Measurements from ENCODE around the gene CRCP. TPM values are rescaled to one million over a fixed set of nuclear protein-coding genes. Genes with fewer than 3 reads are reported as not detected.
"Not testable (repeated sequence)": the region's sequence is repeated elsewhere in the genome, so short reads cannot be mapped to it uniquely, and the experiment has no call there.

The CRCP gene
- polyA plus RNA-seq, 2 of the 4 experiments (the other 2 are of a cell fraction), result 33.1 to 40.3 TPM

DNA sequence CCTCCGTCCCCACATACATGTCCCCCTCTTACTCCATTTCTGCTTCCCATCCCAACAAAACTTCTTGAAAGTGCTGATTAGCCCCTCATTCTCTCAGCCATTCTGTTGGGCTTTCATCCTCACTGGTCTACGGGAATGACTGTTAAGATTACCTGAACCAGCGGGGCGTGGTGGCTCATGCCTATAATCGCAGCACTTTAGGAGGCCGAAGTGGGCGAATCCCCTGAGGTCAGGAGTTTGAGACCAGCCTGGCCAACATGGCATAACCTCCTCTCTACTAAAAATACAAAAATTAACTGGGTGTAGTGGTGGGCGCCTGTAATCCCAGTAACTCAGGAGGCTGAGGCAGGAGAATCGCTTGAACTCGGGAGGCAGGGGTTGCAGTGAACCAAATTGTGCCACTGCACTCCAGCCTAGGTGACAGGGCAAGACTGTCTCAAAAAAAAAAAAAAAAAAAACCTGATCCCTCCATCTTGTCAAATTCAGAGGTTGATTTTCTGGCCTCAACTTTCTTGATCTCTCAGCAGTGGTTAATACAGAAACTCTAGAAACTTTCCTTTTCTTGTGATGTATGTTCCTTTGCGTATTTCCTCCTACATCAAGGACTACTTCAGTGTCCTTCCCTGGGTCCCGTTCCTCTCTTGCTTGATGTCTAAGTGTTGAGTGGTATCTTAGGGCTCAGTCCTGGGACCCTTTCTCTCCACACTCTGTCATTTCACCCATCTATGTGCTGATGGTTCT lies 2.2 kb downstream of the CRCP start:
- H3K27ac ChIP-seq; FAIRE-seq; H3K9me3 ChIP-seq; H3K4me3 ChIP-seq; H3K4me2 ChIP-seq; ATAC-seq; POLR2A ChIA-PET; DNase-seq (ENCODE audit: low read depth in 1 of 2, low spot score in 1 of 2): not testable (repeated sequence)
- CTCF ChIA-PET, result interaction anchor here (1.6 to 1.9 kb wide), 2 partner anchors 86 kb away, joined by 4 to 5 read pairs; no protein-coding TSS in a partner anchor
- peaks cover 24% of the 10 kb centered on the region for H3K4me1 ChIP-seq
- 93% methylated on average over 12 of the region's 12 CpGs for WGBS (ENCODE audit: missing lambda C conversion rate)

DNA sequence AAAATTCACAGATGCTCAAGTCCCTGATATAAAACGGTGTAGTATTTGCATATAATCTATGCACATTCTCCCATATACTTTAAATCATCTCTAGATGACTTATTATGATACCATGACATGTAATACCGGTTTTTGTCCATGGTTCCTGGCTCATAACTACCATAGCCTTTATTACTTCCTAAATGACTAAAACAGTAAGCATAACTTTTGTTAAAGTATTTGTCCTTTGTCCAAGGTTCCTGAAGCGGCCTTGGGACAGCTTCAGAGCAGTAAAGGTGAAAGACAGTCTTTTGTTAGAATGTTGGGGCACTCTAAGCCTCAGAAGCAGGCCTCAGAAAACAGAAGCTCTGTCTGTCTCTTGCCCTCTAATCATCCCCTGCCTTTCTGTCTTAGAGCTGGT lies 4.0 kb downstream of the CRCP start:
- Histone ChIP-seq H3K27ac (no peak overlapping the region), H3K9me3 (no peaks in the 10 kb centered on the region), H3K4me1 (peaks cover 24% of the 10 kb centered on the region), H3K4me2 (no peak overlapping the region), H3K4me3 (no peak overlapping the region)
- DNase-seq (ENCODE audit: low read depth in 1 of 2, low spot score in 1 of 2) (no peak), FAIRE-seq (no peak), ATAC-seq (no peak)
- 72% methylated on average over 3 of the region's 3 CpGs for WGBS (ENCODE audit: missing lambda C conversion rate)
- ChIA-PET CTCF (interaction anchor here (1.6 kb wide), 1 partner anchor 87 kb away, joined by 5 read pairs; no protein-coding TSS in a partner anchor), POLR2A (no interaction called here)
- no peak for TF ChIP-seq HEYL (CRISPR knock-in tag; IDR thresholded peaks at IDR 0.05)
- TF ChIP-seq NR3C1 (IDR thresholded peaks at IDR 0.05), result no peak
- TF ChIP-seq ZSCAN20 (CRISPR knock-in tag; IDR thresholded peaks at IDR 0.05), result no peak
- no peak for TF ChIP-seq HDAC2 (IDR thresholded peaks at IDR 0.05)
- TF ChIP-seq JUNB (IDR thresholded peaks at IDR 0.05), result no peak
- TF ChIP-seq, protein P1, sequence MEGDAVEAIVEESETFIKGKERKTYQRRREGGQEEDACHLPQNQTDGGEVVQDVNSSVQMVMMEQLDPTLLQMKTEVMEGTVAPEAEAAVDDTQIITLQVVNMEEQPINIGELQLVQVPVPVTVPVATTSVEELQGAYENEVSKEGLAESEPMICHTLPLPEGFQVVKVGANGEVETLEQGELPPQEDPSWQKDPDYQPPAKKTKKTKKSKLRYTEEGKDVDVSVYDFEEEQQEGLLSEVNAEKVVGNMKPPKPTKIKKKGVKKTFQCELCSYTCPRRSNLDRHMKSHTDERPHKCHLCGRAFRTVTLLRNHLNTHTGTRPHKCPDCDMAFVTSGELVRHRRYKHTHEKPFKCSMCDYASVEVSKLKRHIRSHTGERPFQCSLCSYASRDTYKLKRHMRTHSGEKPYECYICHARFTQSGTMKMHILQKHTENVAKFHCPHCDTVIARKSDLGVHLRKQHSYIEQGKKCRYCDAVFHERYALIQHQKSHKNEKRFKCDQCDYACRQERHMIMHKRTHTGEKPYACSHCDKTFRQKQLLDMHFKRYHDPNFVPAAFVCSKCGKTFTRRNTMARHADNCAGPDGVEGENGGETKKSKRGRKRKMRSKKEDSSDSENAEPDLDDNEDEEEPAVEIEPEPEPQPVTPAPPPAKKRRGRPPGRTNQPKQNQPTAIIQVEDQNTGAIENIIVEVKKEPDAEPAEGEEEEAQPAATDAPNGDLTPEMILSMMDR (IDR thresholded peaks at IDR 0.05), result no peak
- no peak for TF ChIP-seq BHLHE40 (IDR thresholded peaks at IDR 0.05; ENCODE audit: low read depth, low read length)
- no peak for TF ChIP-seq RCOR1 (IDR thresholded peaks at IDR 0.05; ENCODE audit: low read depth, low read length)
- TF ChIP-seq, protein P2, sequence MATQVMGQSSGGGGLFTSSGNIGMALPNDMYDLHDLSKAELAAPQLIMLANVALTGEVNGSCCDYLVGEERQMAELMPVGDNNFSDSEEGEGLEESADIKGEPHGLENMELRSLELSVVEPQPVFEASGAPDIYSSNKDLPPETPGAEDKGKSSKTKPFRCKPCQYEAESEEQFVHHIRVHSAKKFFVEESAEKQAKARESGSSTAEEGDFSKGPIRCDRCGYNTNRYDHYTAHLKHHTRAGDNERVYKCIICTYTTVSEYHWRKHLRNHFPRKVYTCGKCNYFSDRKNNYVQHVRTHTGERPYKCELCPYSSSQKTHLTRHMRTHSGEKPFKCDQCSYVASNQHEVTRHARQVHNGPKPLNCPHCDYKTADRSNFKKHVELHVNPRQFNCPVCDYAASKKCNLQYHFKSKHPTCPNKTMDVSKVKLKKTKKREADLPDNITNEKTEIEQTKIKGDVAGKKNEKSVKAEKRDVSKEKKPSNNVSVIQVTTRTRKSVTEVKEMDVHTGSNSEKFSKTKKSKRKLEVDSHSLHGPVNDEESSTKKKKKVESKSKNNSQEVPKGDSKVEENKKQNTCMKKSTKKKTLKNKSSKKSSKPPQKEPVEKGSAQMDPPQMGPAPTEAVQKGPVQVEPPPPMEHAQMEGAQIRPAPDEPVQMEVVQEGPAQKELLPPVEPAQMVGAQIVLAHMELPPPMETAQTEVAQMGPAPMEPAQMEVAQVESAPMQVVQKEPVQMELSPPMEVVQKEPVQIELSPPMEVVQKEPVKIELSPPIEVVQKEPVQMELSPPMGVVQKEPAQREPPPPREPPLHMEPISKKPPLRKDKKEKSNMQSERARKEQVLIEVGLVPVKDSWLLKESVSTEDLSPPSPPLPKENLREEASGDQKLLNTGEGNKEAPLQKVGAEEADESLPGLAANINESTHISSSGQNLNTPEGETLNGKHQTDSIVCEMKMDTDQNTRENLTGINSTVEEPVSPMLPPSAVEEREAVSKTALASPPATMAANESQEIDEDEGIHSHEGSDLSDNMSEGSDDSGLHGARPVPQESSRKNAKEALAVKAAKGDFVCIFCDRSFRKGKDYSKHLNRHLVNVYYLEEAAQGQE (IDR thresholded peaks at IDR 0.05), result no peak
- TF ChIP-seq, protein P3, sequence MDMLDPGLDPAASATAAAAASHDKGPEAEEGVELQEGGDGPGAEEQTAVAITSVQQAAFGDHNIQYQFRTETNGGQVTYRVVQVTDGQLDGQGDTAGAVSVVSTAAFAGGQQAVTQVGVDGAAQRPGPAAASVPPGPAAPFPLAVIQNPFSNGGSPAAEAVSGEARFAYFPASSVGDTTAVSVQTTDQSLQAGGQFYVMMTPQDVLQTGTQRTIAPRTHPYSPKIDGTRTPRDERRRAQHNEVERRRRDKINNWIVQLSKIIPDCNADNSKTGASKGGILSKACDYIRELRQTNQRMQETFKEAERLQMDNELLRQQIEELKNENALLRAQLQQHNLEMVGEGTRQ (IDR thresholded peaks at IDR 0.05), result no peak
- TF ChIP-seq KDM1A (IDR thresholded peaks at IDR 0.05; ENCODE audit: low read depth), result no peak
- no peak for TF ChIP-seq EP300 (IDR thresholded peaks at IDR 0.05)
- no peak for TF ChIP-seq NPAS2 (CRISPR knock-in tag; IDR thresholded peaks at IDR 0.05; ENCODE audit: borderline replicate concordance)
- TF ChIP-seq, protein P4, sequence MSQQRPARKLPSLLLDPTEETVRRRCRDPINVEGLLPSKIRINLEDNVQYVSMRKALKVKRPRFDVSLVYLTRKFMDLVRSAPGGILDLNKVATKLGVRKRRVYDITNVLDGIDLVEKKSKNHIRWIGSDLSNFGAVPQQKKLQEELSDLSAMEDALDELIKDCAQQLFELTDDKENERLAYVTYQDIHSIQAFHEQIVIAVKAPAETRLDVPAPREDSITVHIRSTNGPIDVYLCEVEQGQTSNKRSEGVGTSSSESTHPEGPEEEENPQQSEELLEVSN (IDR thresholded peaks at IDR 0.05; ENCODE audit: borderline replicate concordance, low read depth), result no peak
- TF ChIP-seq, protein P5, sequence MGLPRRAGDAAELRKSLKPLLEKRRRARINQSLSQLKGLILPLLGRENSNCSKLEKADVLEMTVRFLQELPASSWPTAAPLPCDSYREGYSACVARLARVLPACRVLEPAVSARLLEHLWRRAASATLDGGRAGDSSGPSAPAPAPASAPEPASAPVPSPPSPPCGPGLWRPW (IDR thresholded peaks at IDR 0.05), result no peak
- no peak for TF ChIP-seq HOXB13 (CRISPR knock-in tag; IDR thresholded peaks at IDR 0.05; ENCODE audit: low read depth)
- TF ChIP-seq EHF (CRISPR knock-in tag; IDR thresholded peaks at IDR 0.05), result no peak

Measured in A549 (cell line).